ENCODE data around the gene ANKRD63. TPM values are rescaled to one million over a fixed set of nuclear protein-coding genes. Genes with fewer than 3 reads are reported as not detected.
A peak's percentile ranks its signal among the peaks of the same experiment; 100 is the strongest.

The ANKRD63 gene
- total RNA-seq, 1 experiment from 2014 or later, result 1.2 TPM

DNA sequence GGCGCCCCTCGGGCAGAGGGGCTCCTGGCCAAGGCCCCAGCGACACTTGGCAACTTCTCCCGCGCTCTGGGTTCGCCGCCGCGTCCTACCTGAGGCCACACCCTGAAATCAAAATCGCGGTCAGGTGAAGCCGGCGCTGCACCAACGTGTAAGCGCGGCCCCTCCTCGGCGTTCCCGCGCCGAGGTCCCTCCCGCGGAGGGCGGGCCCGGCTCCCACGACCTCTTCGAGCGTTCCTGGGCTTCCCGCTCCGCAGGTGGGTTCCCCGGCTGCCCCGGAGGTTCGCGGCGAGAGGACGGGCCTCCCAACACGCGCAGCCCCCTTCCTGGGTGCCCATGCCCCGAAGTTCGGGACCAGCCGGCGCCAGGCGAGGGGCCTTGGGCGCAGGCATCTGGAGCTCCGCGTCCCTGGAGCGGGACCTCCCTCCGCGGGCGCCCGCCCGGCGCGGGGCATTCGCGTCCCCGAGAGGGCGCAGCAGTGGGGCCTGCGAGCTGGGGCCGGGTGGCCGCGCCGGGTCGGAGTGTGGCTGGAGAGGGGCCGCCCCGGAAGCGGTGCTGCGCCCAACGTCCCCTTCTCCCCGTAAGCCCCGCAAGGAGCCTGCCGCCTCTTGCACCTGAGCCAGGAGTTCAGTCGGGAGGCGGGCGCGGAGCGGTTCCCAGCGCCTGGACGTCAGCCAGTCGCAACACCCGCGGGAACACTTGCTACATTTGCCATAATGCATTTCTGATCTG lies 30.3 kb downstream of the ANKRD63 start (continued):
- TF ChIP-seq, protein P1, sequence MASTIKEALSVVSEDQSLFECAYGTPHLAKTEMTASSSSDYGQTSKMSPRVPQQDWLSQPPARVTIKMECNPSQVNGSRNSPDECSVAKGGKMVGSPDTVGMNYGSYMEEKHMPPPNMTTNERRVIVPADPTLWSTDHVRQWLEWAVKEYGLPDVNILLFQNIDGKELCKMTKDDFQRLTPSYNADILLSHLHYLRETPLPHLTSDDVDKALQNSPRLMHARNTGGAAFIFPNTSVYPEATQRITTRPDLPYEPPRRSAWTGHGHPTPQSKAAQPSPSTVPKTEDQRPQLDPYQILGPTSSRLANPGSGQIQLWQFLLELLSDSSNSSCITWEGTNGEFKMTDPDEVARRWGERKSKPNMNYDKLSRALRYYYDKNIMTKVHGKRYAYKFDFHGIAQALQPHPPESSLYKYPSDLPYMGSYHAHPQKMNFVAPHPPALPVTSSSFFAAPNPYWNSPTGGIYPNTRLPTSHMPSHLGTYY (CRISPR knock-in tag; IDR thresholded peaks at IDR 0.05), result no peak
- TF ChIP-seq OVOL2 (CRISPR knock-in tag; IDR thresholded peaks at IDR 0.05; ENCODE audit: borderline replicate concordance) (no peak), GRHL2 (CRISPR knock-in tag; IDR thresholded peaks at IDR 0.05; ENCODE audit: insufficient replicate concordance, severe bottlenecking) (no peak)
- TF ChIP-seq, protein P2, sequence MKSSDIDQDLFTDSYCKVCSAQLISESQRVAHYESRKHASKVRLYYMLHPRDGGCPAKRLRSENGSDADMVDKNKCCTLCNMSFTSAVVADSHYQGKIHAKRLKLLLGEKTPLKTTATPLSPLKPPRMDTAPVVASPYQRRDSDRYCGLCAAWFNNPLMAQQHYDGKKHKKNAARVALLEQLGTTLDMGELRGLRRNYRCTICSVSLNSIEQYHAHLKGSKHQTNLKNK (CRISPR knock-in tag; IDR thresholded peaks at IDR 0.05), result no peak

DNA sequence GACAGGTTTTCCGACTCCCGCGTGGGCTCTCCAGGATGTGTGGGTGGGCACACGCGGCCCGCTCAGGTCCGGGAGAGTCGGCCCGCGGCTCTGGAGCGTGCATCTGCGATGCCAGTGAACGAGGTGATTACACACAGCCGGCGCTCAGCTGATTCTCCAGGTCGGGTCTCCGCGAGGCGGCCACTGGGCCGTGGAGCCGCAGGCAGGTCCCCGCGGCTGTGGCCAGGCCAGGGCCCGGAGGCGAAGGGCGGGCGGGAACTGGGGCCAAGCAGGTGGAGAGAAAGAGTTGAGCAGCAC lies 30.8 kb downstream of the ANKRD63 start:
- H3K9me3 Mint-ChIP-seq, result no peaks in the 10 kb centered on the region
- no peak for DNase-seq (ENCODE audit: low spot score)
- TF ChIP-seq, protein P3, sequence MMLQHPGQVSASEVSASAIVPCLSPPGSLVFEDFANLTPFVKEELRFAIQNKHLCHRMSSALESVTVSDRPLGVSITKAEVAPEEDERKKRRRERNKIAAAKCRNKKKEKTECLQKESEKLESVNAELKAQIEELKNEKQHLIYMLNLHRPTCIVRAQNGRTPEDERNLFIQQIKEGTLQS (CRISPR knock-in tag; conservative IDR thresholded peaks at IDR 0.05), result no peak
- TF ChIP-seq, protein P4, sequence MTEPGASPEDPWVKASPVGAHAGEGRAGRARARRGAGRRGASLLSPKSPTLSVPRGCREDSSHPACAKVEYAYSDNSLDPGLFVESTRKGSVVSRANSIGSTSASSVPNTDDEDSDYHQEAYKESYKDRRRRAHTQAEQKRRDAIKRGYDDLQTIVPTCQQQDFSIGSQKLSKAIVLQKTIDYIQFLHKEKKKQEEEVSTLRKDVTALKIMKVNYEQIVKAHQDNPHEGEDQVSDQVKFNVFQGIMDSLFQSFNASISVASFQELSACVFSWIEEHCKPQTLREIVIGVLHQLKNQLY (CRISPR knock-in tag; IDR thresholded peaks at IDR 0.05), result 0 out of 2 replicates have a peak, but pooled peaks have one; percentile 1
- ChIA-PET CTCF (interaction anchor here (1.2 to 15.1 kb wide), 5 partner anchors 13 to 495 kb away, joined by 3 to 224 read pairs (median 10); partner anchors contain the start of gene PAK6), POLR2A (no interaction called here)
- H3K36me3 Mint-ChIP-seq, result no peaks in the 10 kb centered on the region
- H3K27ac Mint-ChIP-seq, result no peak overlapping the region
- H3K4me1 Mint-ChIP-seq, result peaks cover 18% of the 10 kb centered on the region
- H3K27me3 Mint-ChIP-seq (ENCODE audit: low read depth), result peaks cover 38% of the 10 kb centered on the region
- ATAC-seq, result no peak
- H3K4me3 Mint-ChIP-seq, result peak overlapping the region; percentile 52

DNA sequence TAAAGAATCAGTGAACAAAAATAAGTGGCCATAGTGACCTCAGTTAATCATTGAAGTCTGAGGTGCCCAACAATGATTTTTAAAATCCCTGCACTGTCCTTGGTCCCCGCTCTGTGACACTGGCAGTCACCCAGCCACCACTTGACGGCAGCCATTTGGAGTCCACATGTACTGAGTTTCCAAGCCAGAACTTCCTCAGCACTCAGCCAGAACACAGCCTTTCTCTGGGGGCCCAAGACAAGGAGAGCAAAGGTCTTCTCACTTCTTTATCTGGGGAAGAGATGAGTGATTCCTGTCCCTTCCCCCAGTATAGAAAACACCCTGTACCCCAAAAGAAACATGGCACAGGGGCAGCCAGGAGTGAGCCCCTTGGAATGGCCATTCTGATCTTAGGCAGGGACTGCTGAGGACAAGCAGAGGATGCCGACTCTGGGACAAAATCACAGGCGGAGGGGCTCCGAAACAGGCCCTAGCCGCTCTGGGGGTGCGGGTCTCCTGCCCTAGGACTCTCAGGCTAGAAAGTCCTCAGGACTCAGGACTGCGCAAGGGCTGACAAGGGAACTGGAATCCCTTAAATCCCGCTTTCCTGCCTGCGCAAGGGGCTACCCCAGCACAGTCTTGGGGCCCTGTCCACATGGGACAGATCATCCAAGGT lies 31.3 kb downstream of the ANKRD63 start:
- H3K27me3 Mint-ChIP-seq (ENCODE audit: low read depth), result peaks cover 38% of the 10 kb centered on the region
- CTCF ChIA-PET, result interaction anchor here (1.2 to 15.1 kb wide), 5 partner anchors 13 to 495 kb away, joined by 3 to 224 read pairs (median 10); partner anchors contain the start of gene PAK6
- peaks cover 18% of the 10 kb centered on the region for H3K4me1 Mint-ChIP-seq
- DNase-seq (ENCODE audit: low spot score) (no peak), ATAC-seq (peak; percentile 7)
- no peak overlapping the region for H3K27ac Mint-ChIP-seq
- no peaks in the 10 kb centered on the region for H3K9me3 Mint-ChIP-seq
- no peak for TF ChIP-seq TP53 (CRISPR knock-in tag; IDR thresholded peaks at IDR 0.05)
- no peak for TF ChIP-seq ZNF121 (CRISPR knock-in tag; IDR thresholded peaks at IDR 0.05)
- no peak for TF ChIP-seq GRHL2 (CRISPR knock-in tag; IDR thresholded peaks at IDR 0.05; ENCODE audit: insufficient replicate concordance, severe bottlenecking)
- TF ChIP-seq, protein P5, sequence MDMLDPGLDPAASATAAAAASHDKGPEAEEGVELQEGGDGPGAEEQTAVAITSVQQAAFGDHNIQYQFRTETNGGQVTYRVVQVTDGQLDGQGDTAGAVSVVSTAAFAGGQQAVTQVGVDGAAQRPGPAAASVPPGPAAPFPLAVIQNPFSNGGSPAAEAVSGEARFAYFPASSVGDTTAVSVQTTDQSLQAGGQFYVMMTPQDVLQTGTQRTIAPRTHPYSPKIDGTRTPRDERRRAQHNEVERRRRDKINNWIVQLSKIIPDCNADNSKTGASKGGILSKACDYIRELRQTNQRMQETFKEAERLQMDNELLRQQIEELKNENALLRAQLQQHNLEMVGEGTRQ (CRISPR knock-in tag; IDR thresholded peaks at IDR 0.05), result no peak
- no peak for TF ChIP-seq JUN (CRISPR knock-in tag; IDR thresholded peaks at IDR 0.05)
- TF ChIP-seq SMAD4 (CRISPR knock-in tag; IDR thresholded peaks at IDR 0.05), result no peak
- POLR2A ChIA-PET, result no interaction called here
- peak overlapping the region; percentile 52 for H3K4me3 Mint-ChIP-seq
- H3K36me3 Mint-ChIP-seq, result no peaks in the 10 kb centered on the region

DNA sequence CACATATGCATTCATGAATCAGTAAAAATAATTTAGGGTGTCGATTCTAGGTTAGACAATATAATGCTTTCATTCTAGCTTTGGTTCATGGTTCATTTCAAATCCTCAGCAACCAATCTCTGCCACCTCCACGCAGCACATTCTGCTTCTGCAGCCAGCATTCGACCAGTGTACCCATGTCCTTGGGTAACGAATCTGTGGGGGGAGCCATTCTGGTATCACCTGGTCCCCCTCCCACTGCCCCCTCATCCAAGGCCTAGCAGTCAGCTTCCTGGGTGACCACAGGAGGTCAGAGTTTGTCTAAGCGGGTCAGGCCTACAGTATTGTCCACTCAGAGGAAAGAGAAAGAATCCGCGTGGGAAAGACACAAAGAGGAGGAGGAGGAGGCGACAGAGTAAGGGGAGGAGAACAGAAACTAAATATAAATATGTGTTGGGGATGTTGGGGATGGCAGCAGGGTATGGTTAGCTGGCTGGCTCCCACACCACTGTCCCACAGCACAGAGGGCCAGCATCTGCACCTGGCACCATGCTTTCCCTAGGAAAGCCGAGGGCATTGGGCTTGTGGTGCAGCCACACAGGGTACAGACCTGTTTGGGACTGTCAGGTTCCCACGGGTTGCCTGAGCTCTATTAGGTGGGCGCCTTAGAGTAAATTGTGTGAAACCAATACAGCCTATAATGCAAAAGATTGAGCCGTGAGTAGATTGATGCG lies 31.9 kb downstream of the ANKRD63 start:
- peak; percentile 7 for DNase-seq (ENCODE audit: low spot score)
- Mint-ChIP-seq H3K9me3 (no peaks in the 10 kb centered on the region), H3K27me3 (ENCODE audit: low read depth) (peaks cover 38% of the 10 kb centered on the region), H3K4me3 (no peak overlapping the region; the same call in 1 of the 2 replicates), H3K36me3 (no peaks in the 10 kb centered on the region), H3K4me1 (peaks cover 20% of the 10 kb centered on the region), H3K27ac (no peak overlapping the region)
- ChIA-PET CTCF (interaction anchor here (0.9 to 15.1 kb wide), 4 partner anchors 12 to 34 kb away, joined by 4 to 224 read pairs (median 10); partner anchors contain the start of gene PAK6), POLR2A (no interaction called here)
- no peak for ATAC-seq
- TF ChIP-seq ESRRA (CRISPR knock-in tag; IDR thresholded peaks at IDR 0.05; ENCODE audit: borderline replicate concordance) (no peak), SMAD4 (CRISPR knock-in tag; IDR thresholded peaks at IDR 0.05) (no peak)
- TF ChIP-seq, protein P6, sequence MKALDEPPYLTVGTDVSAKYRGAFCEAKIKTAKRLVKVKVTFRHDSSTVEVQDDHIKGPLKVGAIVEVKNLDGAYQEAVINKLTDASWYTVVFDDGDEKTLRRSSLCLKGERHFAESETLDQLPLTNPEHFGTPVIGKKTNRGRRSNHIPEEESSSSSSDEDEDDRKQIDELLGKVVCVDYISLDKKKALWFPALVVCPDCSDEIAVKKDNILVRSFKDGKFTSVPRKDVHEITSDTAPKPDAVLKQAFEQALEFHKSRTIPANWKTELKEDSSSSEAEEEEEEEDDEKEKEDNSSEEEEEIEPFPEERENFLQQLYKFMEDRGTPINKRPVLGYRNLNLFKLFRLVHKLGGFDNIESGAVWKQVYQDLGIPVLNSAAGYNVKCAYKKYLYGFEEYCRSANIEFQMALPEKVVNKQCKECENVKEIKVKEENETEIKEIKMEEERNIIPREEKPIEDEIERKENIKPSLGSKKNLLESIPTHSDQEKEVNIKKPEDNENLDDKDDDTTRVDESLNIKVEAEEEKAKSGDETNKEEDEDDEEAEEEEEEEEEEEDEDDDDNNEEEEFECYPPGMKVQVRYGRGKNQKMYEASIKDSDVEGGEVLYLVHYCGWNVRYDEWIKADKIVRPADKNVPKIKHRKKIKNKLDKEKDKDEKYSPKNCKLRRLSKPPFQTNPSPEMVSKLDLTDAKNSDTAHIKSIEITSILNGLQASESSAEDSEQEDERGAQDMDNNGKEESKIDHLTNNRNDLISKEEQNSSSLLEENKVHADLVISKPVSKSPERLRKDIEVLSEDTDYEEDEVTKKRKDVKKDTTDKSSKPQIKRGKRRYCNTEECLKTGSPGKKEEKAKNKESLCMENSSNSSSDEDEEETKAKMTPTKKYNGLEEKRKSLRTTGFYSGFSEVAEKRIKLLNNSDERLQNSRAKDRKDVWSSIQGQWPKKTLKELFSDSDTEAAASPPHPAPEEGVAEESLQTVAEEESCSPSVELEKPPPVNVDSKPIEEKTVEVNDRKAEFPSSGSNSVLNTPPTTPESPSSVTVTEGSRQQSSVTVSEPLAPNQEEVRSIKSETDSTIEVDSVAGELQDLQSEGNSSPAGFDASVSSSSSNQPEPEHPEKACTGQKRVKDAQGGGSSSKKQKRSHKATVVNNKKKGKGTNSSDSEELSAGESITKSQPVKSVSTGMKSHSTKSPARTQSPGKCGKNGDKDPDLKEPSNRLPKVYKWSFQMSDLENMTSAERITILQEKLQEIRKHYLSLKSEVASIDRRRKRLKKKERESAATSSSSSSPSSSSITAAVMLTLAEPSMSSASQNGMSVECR (CRISPR knock-in tag; IDR thresholded peaks at IDR 0.05; ENCODE audit: borderline replicate concordance), result no peak
